Glutamatergic neuron (in vitro differentiated cells): ENCODE results near the gene MYH13. TPM values are rescaled to one million over a fixed set of nuclear protein-coding genes. Genes with fewer than 3 reads are reported as not detected.

ENCODE experiments used
- DNase-seq: peaks from one replicate; pipeline ENCODE4 v3.0.0; 2022
- H3K27ac Mint-ChIP-seq: one replicate; pipeline ENCODE4 v1.8.0; 2020; ENCODE audit warnings: mild to moderate bottlenecking, mixed read lengths, inconsistent platforms; ENCODE audit not compliant: unreplicated experiment
- H3K27me3 Mint-ChIP-seq: one replicate; pipeline ENCODE4 v1.8.0; 2020; ENCODE audit warnings: mild to moderate bottlenecking, moderate library complexity, mixed read lengths, inconsistent platforms; ENCODE audit not compliant: unreplicated experiment
- H3K36me3 Mint-ChIP-seq: one replicate; pipeline ENCODE4 v1.8.0; 2020; ENCODE audit warnings: mild to moderate bottlenecking, mixed read lengths, inconsistent platforms; ENCODE audit not compliant: unreplicated experiment
- H3K4me1 Mint-ChIP-seq: one replicate; pipeline ENCODE4 v1.8.0; 2020; ENCODE audit warnings: mild to moderate bottlenecking, low read depth, mixed read lengths, inconsistent platforms; ENCODE audit not compliant: unreplicated experiment
- H3K4me3 Mint-ChIP-seq: one replicate; pipeline ENCODE4 v1.8.0; 2020; ENCODE audit warnings: mild to moderate bottlenecking, mixed read lengths, inconsistent platforms; ENCODE audit not compliant: unreplicated experiment
- H3K9me3 Mint-ChIP-seq: one replicate; pipeline ENCODE4 v1.8.0; 2020; ENCODE audit warnings: mild to moderate bottlenecking, moderate library complexity, mixed read lengths, inconsistent platforms; ENCODE audit not compliant: unreplicated experiment
- total RNA-seq: library from RNA; stranded (reverse); fragmentation: NEBNext Ultra II Directional; extraction: Animal tissue kit (Norgen Biotek cat#: 25700); gene quantifications from one replicate; pipeline ENCODE4 v1.2.1, GENCODE V29; 2021; ENCODE audit not compliant: unreplicated experiment
- TF ChIP-seq, protein P1 (sequence below): fragments of 200-600 bp; sonication (generic); IDR thresholded peaks from one replicate; pipeline ENCODE4 v1.5.0; 2021; ENCODE audit not compliant: partially characterized antibody, unreplicated experiment

The MYH13 gene
- total RNA-seq, 1 donor from 2014 or later, result not detected

DNA sequence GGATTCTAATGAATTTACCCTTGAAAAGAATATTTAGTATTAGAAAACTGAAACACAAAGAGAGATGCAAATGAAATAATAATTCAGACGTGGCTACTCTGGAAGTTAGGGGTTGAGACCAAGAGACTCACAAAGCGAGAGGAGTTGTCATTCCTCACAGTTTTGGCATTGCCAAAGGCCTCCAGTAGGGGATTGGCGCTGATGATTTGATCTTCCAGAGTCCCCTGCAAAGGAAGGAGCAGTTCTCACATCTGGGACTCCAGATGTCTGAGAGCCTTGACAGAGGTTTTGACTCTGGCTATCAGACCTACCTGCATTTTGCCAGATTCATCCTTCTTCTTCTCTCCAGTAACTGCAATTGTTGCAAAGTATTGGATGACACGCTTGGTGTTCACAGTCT lies 42.4 kb upstream of the MYH13 start:
- H3K4me1 Mint-ChIP-seq, result no peaks in the 10 kb centered on the region
- peaks cover 1% of the 10 kb centered on the region for H3K27me3 Mint-ChIP-seq
- no peaks in the 10 kb centered on the region for H3K36me3 Mint-ChIP-seq
- no peaks in the 10 kb centered on the region for H3K9me3 Mint-ChIP-seq
- H3K27ac Mint-ChIP-seq, result no peak overlapping the region
- no peak overlapping the region for H3K4me3 Mint-ChIP-seq
- no peak for DNase-seq
- TF ChIP-seq, protein P1, sequence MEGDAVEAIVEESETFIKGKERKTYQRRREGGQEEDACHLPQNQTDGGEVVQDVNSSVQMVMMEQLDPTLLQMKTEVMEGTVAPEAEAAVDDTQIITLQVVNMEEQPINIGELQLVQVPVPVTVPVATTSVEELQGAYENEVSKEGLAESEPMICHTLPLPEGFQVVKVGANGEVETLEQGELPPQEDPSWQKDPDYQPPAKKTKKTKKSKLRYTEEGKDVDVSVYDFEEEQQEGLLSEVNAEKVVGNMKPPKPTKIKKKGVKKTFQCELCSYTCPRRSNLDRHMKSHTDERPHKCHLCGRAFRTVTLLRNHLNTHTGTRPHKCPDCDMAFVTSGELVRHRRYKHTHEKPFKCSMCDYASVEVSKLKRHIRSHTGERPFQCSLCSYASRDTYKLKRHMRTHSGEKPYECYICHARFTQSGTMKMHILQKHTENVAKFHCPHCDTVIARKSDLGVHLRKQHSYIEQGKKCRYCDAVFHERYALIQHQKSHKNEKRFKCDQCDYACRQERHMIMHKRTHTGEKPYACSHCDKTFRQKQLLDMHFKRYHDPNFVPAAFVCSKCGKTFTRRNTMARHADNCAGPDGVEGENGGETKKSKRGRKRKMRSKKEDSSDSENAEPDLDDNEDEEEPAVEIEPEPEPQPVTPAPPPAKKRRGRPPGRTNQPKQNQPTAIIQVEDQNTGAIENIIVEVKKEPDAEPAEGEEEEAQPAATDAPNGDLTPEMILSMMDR, result no peak

DNA sequence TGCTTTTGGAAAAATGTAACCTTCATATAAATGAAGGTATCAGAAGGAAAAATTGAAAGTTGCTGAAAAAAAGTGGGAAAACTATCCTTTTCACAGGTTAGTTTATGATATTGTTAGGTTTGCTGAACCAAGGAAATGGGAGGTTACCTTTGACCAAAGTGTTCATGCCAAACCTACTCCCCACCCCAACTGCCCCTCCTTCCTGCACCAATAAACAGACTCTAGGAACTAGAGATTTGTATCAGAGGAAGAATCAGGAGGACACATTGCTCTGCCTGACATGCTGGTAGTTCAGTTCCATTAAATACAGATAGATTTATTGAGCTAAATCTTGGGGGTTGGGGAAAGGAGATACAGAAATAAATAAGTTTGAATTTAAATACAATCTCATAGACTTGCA lies 30.8 kb upstream of the MYH13 start:
- H3K27ac Mint-ChIP-seq, result no peak overlapping the region
- no peaks in the 10 kb centered on the region for H3K36me3 Mint-ChIP-seq
- H3K4me1 Mint-ChIP-seq, result no peaks in the 10 kb centered on the region
- H3K4me3 Mint-ChIP-seq, result no peak overlapping the region
- TF ChIP-seq, protein P1, result no peak
- no peaks in the 10 kb centered on the region for H3K9me3 Mint-ChIP-seq
- no peak for DNase-seq
- H3K27me3 Mint-ChIP-seq, result no peaks in the 10 kb centered on the region

DNA sequence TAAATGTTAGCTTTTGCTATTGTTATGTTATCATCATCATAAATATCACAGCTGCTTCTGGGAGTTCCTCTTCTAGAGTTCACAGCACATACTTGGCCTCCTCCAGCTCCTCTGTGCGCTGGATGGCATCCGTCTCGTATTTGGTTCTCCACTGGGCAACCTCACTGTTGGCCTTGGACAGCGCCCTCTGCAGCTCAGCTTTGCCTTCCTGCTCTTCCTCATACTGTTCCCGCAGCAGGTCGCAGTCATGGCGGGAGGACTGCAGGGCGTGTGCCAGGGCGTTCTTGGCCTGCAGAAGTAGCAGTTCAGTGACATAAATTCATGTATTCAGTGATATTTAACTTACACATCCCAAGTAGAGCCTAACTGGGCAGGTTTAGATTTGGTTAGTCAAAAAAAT lies 25.5 kb upstream of the MYH13 start:
- TF ChIP-seq, protein P1, result no peak
- Mint-ChIP-seq H3K36me3 (no peaks in the 10 kb centered on the region), H3K27ac (no peak overlapping the region), H3K27me3 (peaks cover 8% of the 10 kb centered on the region), H3K9me3 (peaks cover 14% of the 10 kb centered on the region), H3K4me1 (peaks cover 22% of the 10 kb centered on the region), H3K4me3 (no peak overlapping the region)
- DNase-seq, result peak; percentile 34

DNA sequence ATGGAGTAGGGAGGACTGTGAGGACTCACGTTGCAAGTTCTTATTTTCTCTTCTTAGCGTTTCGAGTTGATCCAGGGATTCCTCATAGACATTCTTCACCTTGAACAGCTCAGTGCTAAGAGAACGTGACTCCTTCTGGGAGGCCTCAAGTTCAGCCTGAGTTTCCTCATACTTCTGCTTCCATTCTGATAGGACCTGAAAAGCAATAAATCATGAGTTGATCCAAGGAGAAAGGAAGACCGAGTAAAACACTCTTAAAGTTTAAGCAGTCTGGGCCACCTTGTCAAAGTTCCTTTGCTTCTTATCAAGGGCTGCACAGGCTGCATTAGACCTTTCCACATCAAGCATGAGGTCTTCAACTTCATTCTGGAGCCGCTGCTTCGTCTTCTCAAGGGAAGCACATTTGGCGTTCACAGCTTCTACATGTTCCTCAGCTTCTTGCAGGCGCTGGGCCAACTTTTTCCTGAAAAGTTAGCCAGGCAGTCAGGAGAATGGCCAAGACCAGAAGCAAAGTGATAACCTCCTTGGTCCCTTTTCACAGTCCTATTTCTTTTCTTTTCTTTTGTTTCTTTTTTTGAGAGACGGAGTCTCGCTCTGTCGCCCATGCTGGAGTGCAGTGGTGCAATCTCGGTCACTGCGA lies 23.8 kb upstream of the MYH13 start:
- Mint-ChIP-seq H3K9me3 (peaks cover 14% of the 10 kb centered on the region), H3K27ac (no peak overlapping the region), H3K27me3 (peaks cover 8% of the 10 kb centered on the region), H3K4me3 (no peak overlapping the region), H3K4me1 (peaks cover 32% of the 10 kb centered on the region), H3K36me3 (no peaks in the 10 kb centered on the region)
- no peak for DNase-seq
- TF ChIP-seq, protein P1, result no peak

DNA sequence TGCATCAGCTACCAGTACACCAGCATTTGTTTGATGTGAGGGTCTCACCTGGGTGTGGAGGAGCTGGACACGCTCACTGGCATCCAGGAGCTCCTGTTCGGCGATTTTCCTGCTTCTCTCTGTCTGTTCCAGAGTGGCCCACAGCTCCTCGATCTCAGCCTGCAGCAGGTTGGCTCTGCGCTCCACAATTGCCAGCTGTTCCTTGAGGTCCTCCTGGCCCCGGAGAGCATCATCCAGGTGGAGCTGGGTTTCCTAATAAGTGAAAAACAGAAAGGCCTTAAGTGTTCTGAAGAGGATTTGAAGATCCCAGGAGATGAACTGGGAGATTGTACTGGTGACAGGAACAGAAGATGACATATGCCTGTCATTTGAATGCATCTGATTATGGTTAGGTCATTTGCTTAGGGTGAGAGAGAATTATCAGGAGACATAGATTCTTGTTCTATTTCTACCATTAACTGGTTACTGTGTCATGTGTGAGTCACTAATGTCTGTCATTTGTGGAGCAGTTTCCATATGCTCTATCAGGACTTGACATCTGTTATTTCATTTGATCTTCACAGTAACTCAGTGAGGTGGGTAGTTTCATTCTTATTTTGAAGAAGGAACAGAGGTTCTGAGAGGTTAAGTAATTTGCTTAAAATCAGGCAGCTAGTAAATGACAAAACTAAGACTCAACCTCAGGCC lies 21.5 kb upstream of the MYH13 start:
- peak; percentile 71 for DNase-seq
- H3K27me3 Mint-ChIP-seq, result peaks cover 8% of the 10 kb centered on the region
- H3K36me3 Mint-ChIP-seq, result no peaks in the 10 kb centered on the region
- H3K27ac Mint-ChIP-seq, result peak overlapping the region; percentile 92
- H3K4me3 Mint-ChIP-seq, result peak overlapping the region; percentile 79
- H3K4me1 Mint-ChIP-seq, result peaks cover 32% of the 10 kb centered on the region
- TF ChIP-seq, protein P1, result no peak
- peaks cover 14% of the 10 kb centered on the region for H3K9me3 Mint-ChIP-seq
